ENCODE results near the gene COQ6.

COQ6 gene

DNA sequence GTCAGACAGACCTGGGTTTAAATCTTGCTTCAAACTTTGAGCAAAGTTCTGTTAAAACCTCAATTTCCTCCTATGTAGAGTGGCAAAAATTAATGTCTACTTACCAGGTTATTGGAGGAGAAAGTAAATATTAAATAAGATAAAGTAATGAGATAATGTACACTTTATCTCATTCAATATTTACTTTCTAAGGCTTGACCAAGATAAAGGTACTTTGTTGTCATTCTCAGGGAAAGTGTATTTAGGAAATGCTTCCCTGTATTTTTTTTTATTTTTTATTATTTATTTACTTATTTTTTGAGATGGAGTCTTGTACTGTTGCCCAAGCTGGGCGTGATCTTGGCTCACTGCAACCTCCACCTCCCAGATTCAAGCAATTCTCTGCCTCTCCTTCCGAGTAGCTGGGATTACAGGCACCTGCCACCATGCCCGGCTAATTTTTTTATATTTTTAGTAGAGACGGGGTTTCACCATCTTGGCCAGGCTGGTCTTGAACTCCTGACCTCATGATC is 4.9 kb upstream of the COQ6 start:
- no peaks in the 10 kb centered on the region for H3K36me3 ChIP-seq (ENCODE audit: control insufficient read depth, low read length)
- no peaks in the 10 kb centered on the region for H3K4me1 ChIP-seq (ENCODE audit: control insufficient read depth, low read length)
- H4K20me1 ChIP-seq (ENCODE audit: control insufficient read depth, insufficient read depth, low read depth, low read length) = no peaks in the 10 kb centered on the region
- no peak overlapping the region for H3K27ac ChIP-seq (ENCODE audit: low read depth, low read length)
- H3K27me3 ChIP-seq (ENCODE audit: control insufficient read depth, low read length) = no peaks in the 10 kb centered on the region
- H3K9me2 ChIP-seq (replicated peaks; ENCODE audit: control insufficient read depth, low read length) = no peaks in the 10 kb centered on the region
- no peak for TF ChIP-seq EZH2phosphoT487 (IDR thresholded peaks at IDR 0.05; ENCODE audit: borderline replicate concordance, low read length)
- no peak for TF ChIP-seq CTCF (IDR thresholded peaks at IDR 0.05; ENCODE audit: low read depth, low read length, poor library complexity, severe bottlenecking)
- no peak overlapping the region for H3K4me3 ChIP-seq (ENCODE audit: low read length)
- no peaks in the 10 kb centered on the region for H3F3A ChIP-seq (ENCODE audit: control insufficient read depth, insufficient read depth)
- H3K4me2 ChIP-seq (ENCODE audit: low read length) = no peak overlapping the region
- H3K9me3 ChIP-seq (ENCODE audit: control insufficient read depth, insufficient read depth, low read length) = no peaks in the 10 kb centered on the region
- no peaks in the 10 kb centered on the region for H3K79me2 ChIP-seq (ENCODE audit: control insufficient read depth, low read length)

GRCh38 chr14:73953731-73954130 is 3.6 kb downstream of the COQ6 start:
- peaks cover 12% of the 10 kb centered on the region for H3K79me2 ChIP-seq (ENCODE audit: control insufficient read depth, low read length)
- no peak overlapping the region for H3K4me2 ChIP-seq (ENCODE audit: low read length)
- no peaks in the 10 kb centered on the region for H3K9me2 ChIP-seq (replicated peaks; ENCODE audit: control insufficient read depth, low read length)
- peaks cover 6% of the 10 kb centered on the region for H3K4me1 ChIP-seq (ENCODE audit: control insufficient read depth, low read length)
- no peak overlapping the region for H3K4me3 ChIP-seq (ENCODE audit: low read length)
- peaks cover 34% of the 10 kb centered on the region for H3K36me3 ChIP-seq (ENCODE audit: control insufficient read depth, low read length)
- 0 out of 2 replicates have a peak, but pooled peaks cover 2% of the 10 kb centered on the region for H3F3A ChIP-seq (ENCODE audit: control insufficient read depth, insufficient read depth)
- no peaks in the 10 kb centered on the region for H4K20me1 ChIP-seq (ENCODE audit: control insufficient read depth, insufficient read depth, low read depth, low read length)
- TF ChIP-seq CTCF (IDR thresholded peaks at IDR 0.05; ENCODE audit: low read depth, low read length, poor library complexity, severe bottlenecking) (no peak), EZH2phosphoT487 (IDR thresholded peaks at IDR 0.05; ENCODE audit: borderline replicate concordance, low read length) (no peak)
- H3K9me3 ChIP-seq (ENCODE audit: control insufficient read depth, insufficient read depth, low read length) = no peaks in the 10 kb centered on the region
- no peaks in the 10 kb centered on the region for H3K27me3 ChIP-seq (ENCODE audit: control insufficient read depth, low read length)
- no peak overlapping the region for H3K27ac ChIP-seq (ENCODE audit: low read depth, low read length)

GRCh38 chr14:73955674-73956073 is 5.6 kb downstream of the COQ6 start:
- H3K4me1 ChIP-seq (ENCODE audit: control insufficient read depth, low read length) = peaks cover 5% of the 10 kb centered on the region
- H3K27me3 ChIP-seq (ENCODE audit: control insufficient read depth, low read length) = no peaks in the 10 kb centered on the region
- H3K9me3 ChIP-seq (ENCODE audit: control insufficient read depth, insufficient read depth, low read length) = no peaks in the 10 kb centered on the region
- H4K20me1 ChIP-seq (ENCODE audit: control insufficient read depth, insufficient read depth, low read depth, low read length) = no peaks in the 10 kb centered on the region
- no peaks in the 10 kb centered on the region for H3F3A ChIP-seq (ENCODE audit: control insufficient read depth, insufficient read depth)
- TF ChIP-seq CTCF (IDR thresholded peaks at IDR 0.05; ENCODE audit: low read depth, low read length, poor library complexity, severe bottlenecking) (no peak), EZH2phosphoT487 (IDR thresholded peaks at IDR 0.05; ENCODE audit: borderline replicate concordance, low read length) (no peak)
- no peak overlapping the region for H3K27ac ChIP-seq (ENCODE audit: low read depth, low read length)
- H3K4me3 ChIP-seq (ENCODE audit: low read length) = no peak overlapping the region
- peaks cover 51% of the 10 kb centered on the region for H3K36me3 ChIP-seq (ENCODE audit: control insufficient read depth, low read length)
- no peak overlapping the region for H3K4me2 ChIP-seq (ENCODE audit: low read length)
- H3K9me2 ChIP-seq (replicated peaks; ENCODE audit: control insufficient read depth, low read length) = no peaks in the 10 kb centered on the region
- peaks cover 7% of the 10 kb centered on the region for H3K79me2 ChIP-seq (ENCODE audit: control insufficient read depth, low read length)
